BLaER1 (cell line): ENCODE results near the gene SERINC3.

Source experiments
- H3K27ac ChIP-seq: shearing (Covaris generic); formaldehyde crosslinking; 2 replicates; pipeline ENCODE4 v1.8.1; 2022
- H3K27me3 ChIP-seq: shearing (Covaris generic); formaldehyde crosslinking; 2 replicates; pipeline ENCODE4 v1.8.1; 2022
- H3K36me3 ChIP-seq: shearing (Covaris generic); formaldehyde crosslinking; 2 replicates; pipeline ENCODE4 v1.8.1; 2022
- H3K4me1 ChIP-seq: shearing (Covaris generic); formaldehyde crosslinking; 2 replicates; pipeline ENCODE4 v1.8.1; 2022
- H3K4me2 ChIP-seq: shearing (Covaris generic); formaldehyde crosslinking; 2 replicates; pipeline ENCODE4 v1.8.1; 2022
- H3K4me3 ChIP-seq: shearing (Covaris generic); formaldehyde crosslinking; 2 replicates; pipeline ENCODE4 v1.8.1; 2022
- H3K9ac ChIP-seq: shearing (Covaris generic); formaldehyde crosslinking; 2 replicates; pipeline ENCODE4 v1.8.1; 2022
- H3K9me3 ChIP-seq: shearing (Covaris generic); formaldehyde crosslinking; 2 replicates; pipeline ENCODE4 v1.8.1; 2022
- H4K20me1 ChIP-seq: shearing (Covaris generic); formaldehyde crosslinking; 2 replicates; pipeline ENCODE4 v1.8.1; 2022
- Cebpa-rat ChIP-seq: shearing (Covaris generic); IDR thresholded peaks from 2 replicates; pipeline ENCODE4 v1.8.1; 2022

Gene SERINC3

DNA sequence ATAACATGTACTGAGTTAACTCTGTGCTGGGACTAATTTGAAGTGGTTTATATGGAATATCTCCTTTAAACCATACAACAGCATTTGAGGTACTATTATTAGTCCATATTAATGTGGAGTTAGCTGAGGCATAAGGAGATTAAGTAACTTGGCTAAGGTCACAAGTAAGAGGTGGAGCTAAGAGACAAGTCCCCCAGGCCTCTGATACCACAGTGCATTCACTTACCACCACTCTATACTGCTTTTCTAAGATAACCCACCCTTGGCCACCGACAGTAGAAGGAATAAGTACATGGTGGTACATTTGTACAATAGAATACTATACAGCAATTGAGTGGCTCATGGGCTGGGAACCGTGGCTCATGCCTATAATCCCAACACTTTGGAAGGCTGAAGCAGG lies 62.6 kb downstream of the SERINC3 start:
- Histone ChIP-seq H3K4me3 (no peak overlapping the region), H3K4me2 (no peak overlapping the region), H3K4me1 (0 out of 2 replicates have a peak, but pooled peaks cover 6% of the 10 kb centered on the region), H3K27me3 (no peaks in the 10 kb centered on the region), H3K9me3 (no peaks in the 10 kb centered on the region), H3K9ac (no peak overlapping the region), H3K27ac (no peak overlapping the region), H3K36me3 (no peaks in the 10 kb centered on the region), H4K20me1 (no peaks in the 10 kb centered on the region)
- no peak for TF ChIP-seq Cebpa-rat

DNA sequence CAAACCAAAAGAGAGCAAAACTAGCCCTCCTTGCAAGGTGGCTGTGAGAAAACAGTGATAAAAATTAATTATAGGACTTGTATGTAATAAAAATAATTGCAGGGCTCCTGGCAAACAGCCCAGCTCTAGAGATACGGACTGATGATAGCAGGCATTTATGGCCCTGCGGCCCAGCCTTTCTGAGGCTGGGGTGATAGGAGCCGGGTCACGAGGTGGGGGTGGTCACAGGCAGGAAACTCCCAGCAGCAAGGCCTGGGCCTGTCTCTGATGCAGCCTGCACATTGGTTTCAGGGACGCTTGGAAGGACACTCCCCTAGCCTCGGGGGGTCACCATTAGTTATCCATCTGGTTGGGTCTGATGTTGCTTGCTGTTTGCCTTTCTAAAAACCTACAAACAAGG lies 64.9 kb downstream of the SERINC3 start:
- H3K4me3 ChIP-seq = no peak overlapping the region
- TF ChIP-seq Cebpa-rat = no peak
- 0 out of 2 replicates have a peak, but pooled peaks cover 6% of the 10 kb centered on the region for H3K4me1 ChIP-seq
- no peaks in the 10 kb centered on the region for H4K20me1 ChIP-seq
- H3K4me2 ChIP-seq = no peak overlapping the region
- no peaks in the 10 kb centered on the region for H3K27me3 ChIP-seq
- no peaks in the 10 kb centered on the region for H3K9me3 ChIP-seq
- H3K27ac ChIP-seq = no peak overlapping the region
- no peak overlapping the region for H3K9ac ChIP-seq
- no peaks in the 10 kb centered on the region for H3K36me3 ChIP-seq

DNA sequence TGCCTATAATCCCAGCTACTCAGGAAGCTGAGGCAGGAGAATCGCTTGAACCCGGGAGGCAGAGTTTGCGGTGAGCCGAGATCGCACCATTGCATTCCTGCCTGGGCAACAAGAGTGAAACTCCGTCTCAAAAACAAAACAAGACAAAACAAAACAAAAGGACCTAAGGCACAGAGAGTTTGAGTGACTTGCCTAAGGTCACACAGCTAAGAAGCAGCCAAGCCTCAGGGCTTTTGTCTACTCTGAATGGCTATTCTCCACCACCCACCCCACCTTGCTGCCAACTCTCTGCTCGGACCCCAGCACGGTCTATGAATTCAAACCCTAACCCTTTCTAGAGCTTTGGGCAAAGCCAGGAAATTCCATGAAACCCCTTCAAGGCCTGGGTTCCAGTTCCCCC lies 65.3 kb downstream of the SERINC3 start:
- H3K9me3 ChIP-seq = no peaks in the 10 kb centered on the region
- H3K36me3 ChIP-seq = no peaks in the 10 kb centered on the region
- no peak overlapping the region for H3K4me2 ChIP-seq
- H3K4me3 ChIP-seq = no peak overlapping the region
- no peak overlapping the region for H3K27ac ChIP-seq
- no peak overlapping the region for H3K9ac ChIP-seq
- H3K4me1 ChIP-seq = 0 out of 2 replicates have a peak, but pooled peaks cover 6% of the 10 kb centered on the region
- H4K20me1 ChIP-seq = no peaks in the 10 kb centered on the region
- no peaks in the 10 kb centered on the region for H3K27me3 ChIP-seq
- no peak for TF ChIP-seq Cebpa-rat

DNA sequence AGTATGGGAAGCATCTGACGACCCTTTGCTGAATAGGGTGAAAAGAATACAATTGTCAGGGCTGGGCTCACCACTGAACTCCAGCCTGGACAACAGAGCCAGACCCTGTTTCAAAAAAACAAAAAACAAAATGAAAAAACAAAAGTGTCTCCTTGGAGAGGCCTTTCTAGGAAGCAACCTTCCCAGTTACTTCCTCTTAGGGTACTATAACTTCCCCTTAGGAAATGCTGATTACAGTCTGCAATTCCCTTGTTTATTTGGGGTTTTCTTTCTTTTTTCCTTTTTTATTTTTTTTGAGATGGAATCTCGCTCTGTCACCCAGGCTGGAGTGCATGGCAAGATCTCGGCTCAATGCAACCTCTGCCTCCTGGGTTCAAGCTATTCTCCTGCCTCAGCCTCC lies 66.7 kb downstream of the SERINC3 start:
- no peaks in the 10 kb centered on the region for H4K20me1 ChIP-seq
- no peak overlapping the region for H3K27ac ChIP-seq
- no peak overlapping the region for H3K4me2 ChIP-seq
- H3K36me3 ChIP-seq = no peaks in the 10 kb centered on the region
- no peak overlapping the region for H3K4me3 ChIP-seq
- H3K27me3 ChIP-seq = no peaks in the 10 kb centered on the region
- no peak overlapping the region for H3K9ac ChIP-seq
- H3K4me1 ChIP-seq = 0 out of 2 replicates have a peak, but pooled peaks cover 6% of the 10 kb centered on the region
- no peak for TF ChIP-seq Cebpa-rat
- no peaks in the 10 kb centered on the region for H3K9me3 ChIP-seq

DNA sequence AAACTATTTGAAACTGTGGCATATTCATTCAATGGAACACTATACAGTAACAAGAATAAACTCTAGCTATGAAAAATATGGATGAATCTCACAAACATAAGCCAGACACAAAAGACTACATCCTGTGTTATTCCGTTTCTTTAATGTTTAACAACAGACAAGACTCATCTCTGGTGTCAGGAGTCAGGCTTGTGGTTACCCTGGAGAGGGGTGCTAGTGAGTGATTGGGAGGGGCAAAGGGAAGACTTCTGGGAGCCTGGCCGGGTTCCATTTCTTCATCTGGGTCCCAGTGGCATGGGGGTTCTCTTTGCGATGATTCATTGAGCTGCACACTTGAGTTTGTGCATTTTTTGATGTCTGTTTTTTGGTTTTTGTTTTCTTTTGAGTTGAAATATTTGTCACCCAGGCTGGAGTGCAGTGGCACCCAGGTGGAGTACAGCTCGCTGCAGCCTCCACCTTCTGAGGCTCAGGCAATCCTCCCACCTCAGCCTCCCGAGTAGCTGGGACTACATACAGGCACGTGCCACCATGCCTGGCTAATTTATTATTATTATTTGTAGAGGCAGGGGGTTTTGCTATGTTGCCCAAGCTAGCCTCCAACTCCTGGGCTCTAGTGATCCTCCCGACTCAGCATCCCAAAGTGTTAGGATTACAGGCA lies 67.4 kb downstream of the SERINC3 start:
- no peaks in the 10 kb centered on the region for H4K20me1 ChIP-seq
- H3K4me1 ChIP-seq = 0 out of 2 replicates have a peak, but pooled peaks cover 6% of the 10 kb centered on the region
- H3K36me3 ChIP-seq = no peaks in the 10 kb centered on the region
- H3K27me3 ChIP-seq = no peaks in the 10 kb centered on the region
- H3K9ac ChIP-seq = no peak overlapping the region
- H3K9me3 ChIP-seq = no peaks in the 10 kb centered on the region
- H3K4me3 ChIP-seq = no peak overlapping the region
- TF ChIP-seq Cebpa-rat = no peak
- H3K27ac ChIP-seq = no peak overlapping the region
- no peak overlapping the region for H3K4me2 ChIP-seq

DNA sequence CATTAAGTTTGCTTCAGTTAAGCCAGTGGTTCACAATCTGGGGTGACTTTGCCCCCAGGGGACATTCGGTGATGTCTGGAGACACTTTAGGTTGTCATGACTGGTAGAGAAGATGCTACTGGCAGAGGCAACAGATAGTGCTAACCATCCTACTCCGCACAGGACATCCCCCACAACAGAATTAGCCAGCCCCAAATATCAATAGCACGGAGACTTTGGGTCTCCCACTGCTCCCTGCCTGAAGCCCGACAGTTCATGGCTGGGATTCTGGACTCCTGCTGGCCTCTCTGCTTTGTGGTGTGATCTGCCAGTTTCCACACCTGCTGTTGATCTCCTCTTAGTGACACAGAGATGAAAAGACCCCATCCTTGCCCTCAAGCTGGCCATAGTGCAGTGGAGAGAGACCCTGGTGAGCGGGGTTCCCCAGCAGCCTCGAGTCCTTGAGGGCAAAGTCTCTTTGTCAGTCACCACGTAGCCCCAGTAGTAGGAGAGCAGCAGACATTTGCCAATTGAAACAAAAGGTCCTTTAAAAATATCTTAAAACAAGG lies 70.9 kb downstream of the SERINC3 start:
- no peak overlapping the region for H3K4me2 ChIP-seq

DNA sequence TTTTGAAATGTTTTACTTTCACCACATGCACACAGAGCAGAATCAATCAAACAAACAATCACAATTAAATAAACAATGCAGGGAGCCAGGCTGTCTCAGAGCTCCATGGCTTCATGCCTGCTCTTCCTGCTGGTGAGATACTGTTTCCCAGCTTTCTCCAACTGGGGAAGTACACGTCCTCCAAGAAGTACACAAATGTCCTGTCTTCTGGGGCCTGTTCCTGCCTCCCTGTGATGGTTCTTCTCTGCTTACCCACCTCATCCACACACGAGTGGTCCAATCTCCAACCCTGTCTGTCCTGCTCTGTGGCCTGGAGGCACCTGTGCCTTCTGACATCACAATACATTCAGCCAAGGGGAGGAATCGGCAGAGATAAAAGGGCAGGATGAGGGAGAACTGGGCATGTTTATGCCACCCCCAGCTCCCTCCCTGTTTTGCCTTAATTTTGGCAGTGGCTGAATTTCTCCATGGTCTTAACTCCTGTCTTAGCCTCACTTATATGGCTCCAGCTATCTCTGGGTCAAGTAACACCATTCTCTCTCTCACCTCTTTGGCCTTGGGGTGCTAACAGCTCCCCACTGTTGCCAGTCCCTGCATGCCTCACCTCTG lies 71.5 kb downstream of the SERINC3 start:
- H3K27me3 ChIP-seq = no peaks in the 10 kb centered on the region
- H3K9me3 ChIP-seq = no peaks in the 10 kb centered on the region
- 0 out of 2 replicates have a peak, but pooled peaks cover 5% of the 10 kb centered on the region for H3K4me1 ChIP-seq
- H3K9ac ChIP-seq = no peak overlapping the region
- H3K4me3 ChIP-seq = no peak overlapping the region
- H3K4me2 ChIP-seq = no peak overlapping the region
- H4K20me1 ChIP-seq = no peaks in the 10 kb centered on the region
- H3K36me3 ChIP-seq = no peaks in the 10 kb centered on the region
- TF ChIP-seq Cebpa-rat = no peak
- H3K27ac ChIP-seq = no peak overlapping the region

More for the DNA sequence above, 70.9 kb downstream of the SERINC3 start:
- no peaks in the 10 kb centered on the region for H3K9me3 ChIP-seq
- H4K20me1 ChIP-seq = no peaks in the 10 kb centered on the region
- H3K4me3 ChIP-seq = no peak overlapping the region
- H3K27me3 ChIP-seq = no peaks in the 10 kb centered on the region
- H3K4me1 ChIP-seq = 0 out of 2 replicates have a peak, but pooled peaks cover 6% of the 10 kb centered on the region
- TF ChIP-seq Cebpa-rat = no peak
- H3K27ac ChIP-seq = no peak overlapping the region
- H3K36me3 ChIP-seq = no peaks in the 10 kb centered on the region
- no peak overlapping the region for H3K9ac ChIP-seq

DNA sequence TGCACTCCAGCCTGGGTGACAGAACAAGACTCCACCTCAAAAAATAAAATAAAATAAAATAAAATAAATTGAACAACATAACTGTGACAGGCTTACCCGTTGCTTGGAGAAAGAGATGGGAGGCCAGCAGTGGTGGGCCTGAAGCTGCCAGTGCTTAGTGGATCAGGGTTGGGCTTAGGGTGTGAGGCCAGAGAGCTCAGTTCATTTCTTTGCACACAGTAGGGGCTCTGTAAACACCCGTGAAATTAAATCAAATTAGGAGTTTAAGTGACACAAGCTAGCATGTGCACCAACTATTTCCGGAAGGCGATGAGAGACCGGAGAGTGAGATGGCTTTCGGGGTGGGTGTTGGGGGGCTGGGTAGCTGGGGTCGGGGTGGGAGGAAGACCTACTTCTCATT lies 72.0 kb downstream of the SERINC3 start:
- no peak overlapping the region for H3K27ac ChIP-seq
- no peaks in the 10 kb centered on the region for H3K27me3 ChIP-seq
- no peak for TF ChIP-seq Cebpa-rat
- H4K20me1 ChIP-seq = no peaks in the 10 kb centered on the region
- H3K9me3 ChIP-seq = no peaks in the 10 kb centered on the region
- H3K9ac ChIP-seq = no peak overlapping the region
- H3K4me2 ChIP-seq = no peak overlapping the region
- no peaks in the 10 kb centered on the region for H3K4me1 ChIP-seq
- no peak overlapping the region for H3K4me3 ChIP-seq
- H3K36me3 ChIP-seq = no peaks in the 10 kb centered on the region

DNA sequence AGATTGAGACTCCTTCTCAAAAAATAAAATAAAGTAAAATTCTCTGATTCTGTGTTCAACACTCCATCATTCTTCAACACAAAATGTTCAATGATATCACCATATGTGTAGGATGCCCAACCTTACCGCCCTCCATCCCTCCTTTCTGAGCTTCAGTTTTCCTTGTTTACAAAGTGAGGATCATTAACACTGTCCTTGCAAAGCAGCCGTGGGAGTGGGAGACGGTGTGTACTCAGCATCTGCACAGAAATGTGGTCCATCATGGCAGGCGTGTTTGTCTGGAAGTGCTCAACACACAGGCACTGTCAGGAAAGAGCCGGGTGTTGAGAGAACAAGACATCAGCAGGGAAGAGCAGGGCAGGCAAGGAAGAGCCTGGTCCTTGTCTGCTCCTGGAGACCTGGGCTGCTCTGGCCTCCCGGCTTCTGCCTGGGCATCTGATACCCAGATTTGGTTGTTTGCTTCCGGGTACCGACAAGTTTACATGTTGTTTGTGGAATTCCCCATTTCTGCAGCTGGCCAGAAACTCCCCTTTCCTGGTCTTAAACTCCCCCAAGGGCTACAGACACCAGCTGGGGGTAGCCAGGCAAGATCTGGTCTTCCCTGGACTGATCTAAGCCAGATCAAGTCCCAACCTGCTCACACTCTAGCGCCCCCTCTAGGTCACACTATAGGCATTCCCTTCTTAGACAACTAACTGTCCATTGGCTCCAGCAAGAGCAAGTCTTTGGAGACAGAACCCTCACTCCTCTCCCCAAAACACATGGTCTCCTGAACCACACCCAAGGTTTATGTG lies 72.9 kb downstream of the SERINC3 start:
- Histone ChIP-seq H4K20me1 (no peaks in the 10 kb centered on the region), H3K4me3 (no peak overlapping the region), H3K9me3 (no peaks in the 10 kb centered on the region), H3K27ac (no peak overlapping the region), H3K36me3 (no peaks in the 10 kb centered on the region), H3K4me2 (no peak overlapping the region), H3K9ac (no peak overlapping the region), H3K27me3 (no peaks in the 10 kb centered on the region), H3K4me1 (no peaks in the 10 kb centered on the region)
- no peak for TF ChIP-seq Cebpa-rat
